Measurements from ENCODE around the gene ART1. TPM values are rescaled to one million over a fixed set of nuclear protein-coding genes. Genes with fewer than 3 reads are reported as not detected.
A peak's percentile ranks its signal among the peaks of the same experiment; 100 is the strongest.

ART1 gene
- total and polyA plus RNA-seq, 2 of the 4 experiments (the other 2 are of a cell fraction), result not detected

- dilution Hi-C loops (cut with HindIII; ENCODE audit: low sequenced_read_pairs, unreplicated experiment) (no loop called here), in situ Hi-C loops (cut with MboI; ENCODE audit: low sequenced_read_pairs) (no loop called here), intact Hi-C loops (cut with micrococcal nuclease) (no loop called here)
- Histone ChIP-seq H2BK120ac (ENCODE audit: low read depth, low read length) (no peak overlapping the region), H3K27ac (ENCODE audit: insufficient read depth, low read length) (peak overlapping the region; percentile 7; the same call in 1 of the 2 replicates), H3K56ac (ENCODE audit: extremely low read depth, insufficient read depth, low read length) (no peak overlapping the region), H2BK5ac (ENCODE audit: low read depth, low read length, poor library complexity, severe bottlenecking) (no peak overlapping the region), H3K9me1 (ENCODE audit: insufficient read depth, low read length) (peaks cover 4% of the 10 kb centered on the region), H3K36me3 (ENCODE audit: control insufficient read depth, insufficient read depth, low read length) (peaks cover 49% of the 10 kb centered on the region), H2AK5ac (ENCODE audit: low read depth, low read length) (no peak overlapping the region), H3K14ac (replicated peaks; ENCODE audit: low read depth, low read length) (no peak overlapping the region), H3K4ac (ENCODE audit: low read depth, low read length) (no peak overlapping the region), H2BK15ac (ENCODE audit: low read depth, low read length) (no peak overlapping the region), H2AK9ac (replicated peaks; ENCODE audit: low read depth, low read length, poor library complexity) (no peak overlapping the region), H3K9me3 (ENCODE audit: control insufficient read depth, insufficient read depth, low read length) (no peaks in the 10 kb centered on the region), H3K4me3 (ENCODE audit: insufficient read depth, low read depth, low read length) (no peak overlapping the region), H4K20me1 (ENCODE audit: insufficient read depth, low read length) (0 out of 2 replicates have a peak, but pooled peaks cover 2% of the 10 kb centered on the region), H3K27me3 (ENCODE audit: control insufficient read depth, insufficient read depth, low read length) (no peaks in the 10 kb centered on the region), H4K91ac (ENCODE audit: insufficient read depth, low read depth, low read length) (no peak overlapping the region), H2BK20ac (ENCODE audit: low read depth, low read length) (no peak overlapping the region), H3K18ac (ENCODE audit: low read depth, low read length) (no peak overlapping the region), H4K5ac (ENCODE audit: low read depth, low read length) (no peak overlapping the region), H3K4me2 (ENCODE audit: low read depth, low read length) (no peak overlapping the region), H2AFZ (replicated peaks; ENCODE audit: low read length, poor library complexity) (no peak overlapping the region), H4K8ac (ENCODE audit: low read depth in 2 of 2, low read length in 2 of 2) (no peak overlapping the region), H3K79me1 (ENCODE audit: low read depth in 1 of 2, low read length in 2 of 2) (peaks cover 5 to 17% of the 10 kb centered on the region in 2 experiments; a peak in 3 of 4 replicates), H3K23ac (ENCODE audit: low read depth, low read length) (no peak overlapping the region), H3K4me1 (ENCODE audit: control insufficient read depth, insufficient read depth, low read length) (peaks cover 3% of the 10 kb centered on the region; the same call in 1 of the 2 replicates), H3K9ac (ENCODE audit: low read depth, low read length) (no peak overlapping the region)
- POLR2A ChIA-PET (ENCODE audit: unreplicated experiment), result no interaction called here
- CTCF ChIA-PET, result interaction anchor here (0.6 kb wide), 1 partner anchor 87 kb away, joined by 4 read pairs; no protein-coding TSS in a partner anchor
- no peak for TF ChIP-seq FOS (IDR thresholded peaks at IDR 0.05; ENCODE audit: low read depth, low read length)
- no peak for TF ChIP-seq RFX5 (IDR thresholded peaks at IDR 0.05; ENCODE audit: low read depth, low read length)
- ATAC-seq (ENCODE audit: low read depth), result peak; percentile 30; the same call in 1 of the 2 replicates
- no peak for DNase-seq
- 33% methylated on average over 2 of the region's 7 CpGs; no CpG with 5 or more reads in 1 of the 2 experiments for WGBS, 2 experiments (ENCODE audit: extremely low coverage in 2 of 2, insufficient read length in 1 of 2)
- no TSS peak for BruUV-seq (replicated peaks)
These were observed 41.0 kb downstream of the ART1 start for GRCh38 chr11:3685923-3686322.

Measured in IMR-90 (cell line).